GM19397 (cell line): ENCODE measurements around the gene SKAP1.
A peak's percentile ranks its signal among the peaks of the same experiment; 100 is the strongest.

ENCODE experiments used
- ATAC-seq: cut with Tn5 transposase; IDR thresholded peaks from one replicate; pipeline ENCODE4 v1.9.1; 2021; ENCODE audit warnings: mild to moderate bottlenecking, moderate library complexity; ENCODE audit not compliant: unreplicated experiment

SKAP1 gene

DNA sequence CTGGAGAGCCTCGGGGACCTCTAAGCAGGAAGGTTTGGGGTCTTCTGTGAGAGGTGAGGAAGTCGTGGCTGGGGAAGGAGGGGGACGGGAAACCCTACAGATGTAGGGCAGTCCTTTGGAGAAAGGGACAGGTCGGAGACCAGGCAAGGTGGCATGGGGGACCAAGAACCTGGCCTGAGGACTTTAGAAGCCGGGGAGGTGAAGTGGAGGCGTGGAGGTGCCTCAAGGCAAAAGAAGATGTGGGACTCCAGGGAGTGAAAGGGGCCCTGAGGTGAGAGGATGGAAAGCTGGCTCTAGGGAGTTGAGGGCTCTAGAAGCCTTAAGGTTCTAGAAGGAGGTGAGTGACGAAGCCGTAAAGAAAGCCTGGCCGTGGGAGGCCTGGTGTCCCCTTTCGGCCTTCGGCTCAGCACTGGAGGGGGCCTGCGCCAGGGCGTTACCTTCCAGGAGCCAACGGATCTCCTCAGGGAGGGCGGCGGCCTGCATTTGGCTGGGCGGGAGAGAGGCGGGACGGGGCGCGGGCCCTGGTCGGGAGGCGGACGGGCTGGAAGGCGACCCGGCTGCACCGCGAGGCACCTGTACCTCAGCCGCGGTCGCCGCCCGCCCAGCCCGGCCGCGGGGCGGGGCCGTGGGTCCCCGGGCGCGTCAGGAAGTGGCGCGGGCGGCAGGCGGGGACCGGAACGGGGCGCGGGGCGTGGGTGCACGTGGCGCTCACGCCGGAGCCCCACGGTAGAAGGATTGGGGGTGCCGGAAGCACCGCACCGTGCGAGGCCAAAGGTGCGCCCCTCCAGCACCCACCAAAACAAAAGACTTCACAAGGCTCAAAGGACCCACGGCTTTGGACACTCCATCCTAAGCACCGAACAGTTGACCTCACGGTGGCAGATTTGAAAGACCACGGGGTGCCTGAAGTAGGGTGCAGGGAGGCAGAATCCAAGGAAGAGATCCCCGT, at the start of gene SKAP1:
TSS of gene SKAP1 (minus strand) at position 577 of the 949 bp plus-strand sequence.
- ATAC-seq: peak; percentile 66

DNA sequence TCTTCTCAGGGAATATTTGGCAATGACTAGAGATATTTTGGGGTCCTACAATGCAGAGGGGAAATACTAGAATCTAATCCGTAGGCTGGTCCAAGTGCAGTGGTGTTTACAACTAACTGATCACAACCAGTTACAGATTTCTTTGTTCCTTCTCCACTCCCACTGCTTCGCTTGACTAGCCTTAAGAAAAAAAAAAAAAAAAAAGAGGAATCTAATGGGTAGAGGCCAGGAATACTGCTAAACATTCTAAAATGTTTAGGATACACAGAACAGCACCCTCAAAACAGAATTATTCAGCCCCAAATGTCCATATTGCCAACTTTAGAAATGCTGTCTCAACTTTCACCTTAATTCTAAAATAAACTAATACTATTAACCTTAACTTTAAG, 49.0 kb upstream of the SKAP1 start:
- ATAC-seq: no peak

DNA sequence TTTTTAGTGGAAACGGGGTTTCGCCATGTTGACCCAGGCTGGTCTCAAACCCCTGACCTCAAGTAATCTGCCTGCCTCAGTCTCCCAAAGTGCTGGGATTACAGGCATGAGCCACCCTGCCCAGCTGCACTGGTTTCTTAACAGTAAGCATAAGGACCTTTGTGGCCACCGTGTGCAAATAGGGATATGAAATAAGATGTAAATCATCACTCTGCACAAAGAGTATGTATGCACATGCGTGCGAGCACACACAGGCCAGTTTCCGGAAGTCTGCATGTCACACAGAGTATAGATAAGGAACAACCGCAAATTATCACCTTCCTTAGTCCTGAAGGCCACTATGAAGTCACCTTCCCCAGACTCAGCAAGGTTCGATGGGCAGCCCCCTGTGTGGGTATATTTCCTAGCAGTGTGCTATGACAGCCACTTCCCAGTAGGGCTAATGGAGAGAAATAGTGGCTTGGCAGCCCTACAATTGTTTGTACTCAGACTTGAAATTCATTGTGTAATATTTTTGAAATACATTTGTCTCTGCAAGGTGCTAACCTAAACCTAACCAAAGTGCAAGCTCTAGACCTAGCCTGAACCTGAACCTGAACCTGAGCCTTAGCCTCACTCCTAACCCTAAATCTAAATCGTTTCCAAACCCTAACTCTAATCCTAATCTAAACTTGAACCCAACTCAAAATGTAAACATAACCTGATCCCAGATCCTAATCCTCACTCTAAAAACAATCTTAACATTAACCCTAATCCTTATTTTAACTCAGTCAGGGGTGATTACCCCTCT, 48.4 kb upstream of the SKAP1 start:
- peak; percentile 80 for ATAC-seq

DNA sequence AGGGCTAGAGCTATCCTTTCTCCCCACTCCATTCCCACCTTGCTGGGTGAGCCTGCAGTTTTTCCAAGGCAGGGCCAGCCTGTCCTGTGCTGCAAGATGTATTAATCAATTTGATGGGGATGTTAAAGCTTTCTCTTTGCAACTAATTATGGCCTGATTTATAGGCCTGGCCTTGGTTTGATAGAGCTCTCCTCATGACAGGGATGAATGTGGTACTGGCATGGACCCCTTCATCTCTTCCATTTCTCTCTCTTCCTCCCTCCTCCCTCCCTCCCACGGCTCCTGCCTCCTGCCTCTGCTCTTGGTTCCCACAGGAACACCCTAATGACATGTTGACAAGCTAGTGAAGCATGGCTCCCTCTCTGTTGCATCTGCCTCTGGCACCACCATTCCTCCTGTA, 47.2 kb upstream of the SKAP1 start:
- no peak for ATAC-seq

DNA sequence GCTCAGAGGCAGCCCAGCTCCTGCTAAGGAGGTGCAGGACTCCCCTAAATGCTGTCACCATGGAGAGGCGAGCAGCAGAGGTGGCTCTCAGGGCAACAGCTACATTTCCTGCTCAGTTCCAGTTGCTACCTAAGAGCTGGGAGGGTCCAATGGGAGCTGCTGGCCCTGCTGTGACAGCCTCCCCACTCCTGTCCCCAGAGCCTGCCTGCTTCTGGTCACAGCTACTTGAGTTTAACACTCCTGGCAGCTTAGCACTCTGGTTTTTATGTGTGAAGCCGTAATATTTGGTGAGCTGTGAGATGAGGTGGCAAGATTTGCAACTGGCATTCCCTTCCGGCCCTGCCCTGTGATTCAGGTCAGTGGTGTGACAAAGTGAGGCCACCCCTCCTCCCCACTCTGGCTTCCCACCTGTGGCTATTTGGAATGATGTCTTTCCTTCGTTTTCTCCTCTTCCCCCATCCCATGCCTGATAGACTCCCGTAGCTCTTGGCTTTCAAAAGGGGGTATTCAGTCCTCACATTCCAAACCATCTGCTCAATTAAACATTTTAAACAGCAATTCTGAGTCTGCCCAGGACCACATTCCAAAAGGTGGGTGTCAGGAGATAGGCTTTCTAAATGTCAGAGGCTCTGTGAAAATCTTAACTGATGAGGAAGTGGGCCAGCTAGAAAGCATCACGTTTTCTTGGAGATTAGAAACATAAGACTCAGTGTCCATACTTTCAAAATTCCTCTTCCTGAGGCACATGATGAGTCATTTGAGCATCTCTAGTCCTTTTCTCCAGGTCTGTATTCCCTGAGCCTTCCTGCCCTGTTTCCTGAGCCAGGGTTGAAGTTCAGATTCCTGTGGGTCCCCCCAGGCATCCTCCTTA, 42.6 kb upstream of the SKAP1 start:
- ATAC-seq: no peak

DNA sequence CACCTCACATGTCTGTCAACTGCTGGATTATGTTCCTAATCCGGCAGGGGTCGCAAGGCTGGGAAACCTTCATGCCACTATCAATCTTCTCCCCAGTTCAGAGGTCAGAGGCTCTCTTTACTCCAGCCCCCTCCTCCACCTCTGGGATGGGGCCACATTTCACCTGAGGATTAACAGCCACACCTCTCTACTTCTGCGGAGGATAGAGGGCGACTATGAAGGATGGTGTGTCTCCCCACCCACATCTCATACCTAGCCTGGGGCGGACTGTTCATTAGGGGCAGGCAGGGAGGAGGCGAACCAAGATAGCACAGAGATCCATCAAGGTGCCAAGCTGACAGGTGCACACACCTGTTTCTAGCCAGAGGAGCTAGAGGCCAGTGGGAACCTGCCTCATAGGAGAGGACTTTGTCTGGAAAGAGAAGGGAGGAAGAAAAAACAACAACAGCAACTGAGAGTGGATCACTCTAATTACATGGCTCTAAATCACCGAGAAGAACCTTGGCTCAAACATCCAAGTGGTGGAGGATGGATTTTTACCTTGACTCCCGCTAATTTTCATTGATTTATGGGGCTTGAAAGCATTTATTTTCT, 41.9 kb upstream of the SKAP1 start:
- no peak for ATAC-seq

DNA sequence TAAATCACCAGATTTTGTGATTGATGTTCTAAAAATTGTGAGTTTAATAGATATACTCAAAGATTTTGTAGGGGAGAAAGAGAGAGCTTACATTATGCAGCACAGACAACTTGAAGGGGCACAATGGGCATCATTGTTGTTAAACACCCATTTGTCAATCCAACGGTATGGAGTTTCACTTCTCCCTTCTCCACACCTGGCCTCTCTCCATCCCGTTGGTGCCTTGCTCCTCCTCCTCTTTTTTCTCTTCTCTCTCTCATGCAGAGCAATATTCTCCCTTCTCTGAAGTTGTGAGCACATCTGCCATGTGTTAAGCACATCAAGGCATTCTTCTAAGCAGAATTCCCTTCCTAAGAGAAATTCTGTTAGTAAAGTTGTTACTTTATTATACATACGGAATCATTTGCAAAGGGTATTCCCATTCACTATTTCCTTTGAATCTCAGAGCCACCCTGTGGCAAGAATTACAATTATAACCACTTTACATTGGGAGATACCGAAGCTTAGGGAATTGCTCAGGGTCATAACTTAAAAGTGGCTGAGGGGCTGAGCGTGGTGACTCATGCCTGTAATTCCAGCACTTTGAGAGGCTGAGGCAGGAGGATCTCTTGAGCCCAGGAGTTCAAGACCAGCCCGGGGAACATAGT, 40.5 kb upstream of the SKAP1 start:
- no peak for ATAC-seq

DNA sequence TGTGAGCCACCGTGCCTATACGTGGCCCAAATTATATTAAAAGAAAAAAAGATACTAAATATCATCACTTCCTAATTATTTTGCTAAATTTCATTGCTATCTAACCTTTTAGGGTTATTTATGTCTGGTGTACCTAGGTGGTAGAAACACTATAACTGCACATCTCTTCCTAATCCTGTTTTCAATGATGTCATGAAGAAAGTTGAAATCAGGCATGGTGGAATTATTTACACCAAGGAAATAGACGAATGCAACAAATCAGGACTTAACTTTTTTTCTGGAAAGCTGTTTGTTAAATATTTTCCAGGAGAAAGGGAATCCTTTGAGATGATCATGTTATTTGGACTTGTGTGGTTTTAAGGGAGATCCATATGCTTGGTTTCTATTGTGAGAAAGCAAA, 39.2 kb upstream of the SKAP1 start:
- no peak for ATAC-seq

DNA sequence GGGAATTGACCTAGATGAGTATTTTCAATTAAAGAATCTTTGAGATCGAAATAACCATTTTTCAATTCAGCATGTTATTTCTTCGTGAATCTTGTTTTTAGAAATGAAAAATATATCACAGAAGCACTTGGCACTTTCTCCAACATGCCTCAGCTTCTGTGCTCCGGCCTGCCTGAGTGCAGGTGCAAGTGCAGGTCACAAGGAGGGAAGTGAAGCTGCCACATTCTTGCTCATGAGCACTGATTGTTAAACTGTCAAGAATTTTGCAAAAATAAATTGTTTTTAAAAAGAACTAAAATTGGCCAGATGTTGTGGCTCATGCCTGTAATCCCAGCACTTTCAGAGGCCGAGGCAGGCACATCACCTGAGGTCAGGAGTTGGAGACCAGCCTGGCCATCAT, 38.3 kb upstream of the SKAP1 start:
- no peak for ATAC-seq

DNA sequence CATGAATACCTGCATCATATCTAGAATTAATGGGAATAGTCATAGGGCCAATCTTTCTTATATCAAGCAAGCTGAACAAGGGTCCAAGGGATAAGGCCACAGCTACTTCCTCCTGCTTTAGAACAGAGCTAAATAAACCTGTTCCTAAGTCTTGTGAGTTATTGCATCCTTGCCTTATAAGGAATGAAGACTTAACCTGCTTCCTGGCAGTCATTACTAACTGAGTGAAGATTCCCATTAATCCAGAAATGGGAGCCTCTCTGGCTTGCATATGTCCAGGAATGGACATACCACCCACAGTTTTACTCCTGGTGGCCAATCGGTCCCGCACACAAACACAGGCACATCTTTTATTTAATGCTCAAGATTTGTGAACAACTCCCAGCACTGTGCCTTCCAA, 35.9 kb upstream of the SKAP1 start:
- ATAC-seq: no peak

DNA sequence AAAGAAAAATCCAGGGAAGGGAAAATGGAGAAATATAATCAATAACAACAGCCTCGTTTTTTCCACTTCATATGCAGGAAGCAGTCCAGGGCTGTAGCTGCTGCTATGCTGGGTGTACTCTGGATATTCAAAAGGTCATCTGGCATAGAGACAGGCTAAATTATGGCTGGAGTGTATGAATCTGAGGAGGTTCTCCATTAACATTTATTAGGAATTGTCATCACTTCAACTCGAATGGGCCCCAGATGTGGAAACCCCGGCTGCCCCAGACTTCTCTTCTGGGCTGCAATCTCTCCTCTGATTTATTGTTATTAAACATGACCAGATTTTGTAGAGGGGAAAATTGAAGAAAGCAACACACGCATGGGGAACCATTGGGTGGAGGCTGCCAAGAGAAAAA, 33.5 kb upstream of the SKAP1 start:
- ATAC-seq: no peak

DNA sequence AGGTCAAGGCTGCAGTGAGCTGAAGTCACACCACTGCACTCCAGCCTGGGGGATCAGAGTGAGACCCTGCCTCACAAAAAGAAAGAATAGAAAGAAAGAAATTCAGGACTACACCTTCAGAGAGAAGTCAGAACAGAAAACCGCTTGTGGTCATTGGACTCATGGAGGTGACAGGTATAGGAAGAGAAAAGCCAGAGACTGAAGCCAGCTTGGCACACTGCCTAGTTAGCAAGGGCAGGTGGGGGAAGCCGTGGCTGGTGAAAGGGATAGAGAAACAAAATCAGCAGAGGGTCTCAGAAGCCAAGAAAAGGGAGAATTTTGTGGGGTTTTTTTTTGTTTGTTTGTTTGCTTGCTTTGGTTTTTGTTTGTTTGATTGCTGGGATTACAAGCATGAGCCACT, 32.9 kb upstream of the SKAP1 start:
- ATAC-seq: no peak

DNA sequence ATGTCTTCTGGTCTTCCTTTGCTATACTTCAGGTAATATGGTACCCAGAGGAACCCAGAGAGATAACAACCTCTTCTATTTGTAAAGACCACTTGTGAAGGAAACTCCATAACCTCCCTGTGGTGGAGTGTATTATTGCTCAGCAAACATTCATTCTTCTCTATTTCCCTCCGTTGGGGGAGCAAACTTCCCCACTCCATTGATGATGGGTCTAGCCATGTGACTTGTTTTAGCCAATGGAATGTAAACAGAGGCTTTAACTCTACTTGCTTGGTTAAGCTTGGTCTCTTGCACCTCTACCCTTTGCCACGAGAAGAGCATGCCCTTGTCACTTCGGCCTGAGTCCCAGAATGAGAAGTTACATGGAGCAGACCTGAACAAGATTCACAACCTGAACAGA, 30.0 kb upstream of the SKAP1 start:
- no peak for ATAC-seq

DNA sequence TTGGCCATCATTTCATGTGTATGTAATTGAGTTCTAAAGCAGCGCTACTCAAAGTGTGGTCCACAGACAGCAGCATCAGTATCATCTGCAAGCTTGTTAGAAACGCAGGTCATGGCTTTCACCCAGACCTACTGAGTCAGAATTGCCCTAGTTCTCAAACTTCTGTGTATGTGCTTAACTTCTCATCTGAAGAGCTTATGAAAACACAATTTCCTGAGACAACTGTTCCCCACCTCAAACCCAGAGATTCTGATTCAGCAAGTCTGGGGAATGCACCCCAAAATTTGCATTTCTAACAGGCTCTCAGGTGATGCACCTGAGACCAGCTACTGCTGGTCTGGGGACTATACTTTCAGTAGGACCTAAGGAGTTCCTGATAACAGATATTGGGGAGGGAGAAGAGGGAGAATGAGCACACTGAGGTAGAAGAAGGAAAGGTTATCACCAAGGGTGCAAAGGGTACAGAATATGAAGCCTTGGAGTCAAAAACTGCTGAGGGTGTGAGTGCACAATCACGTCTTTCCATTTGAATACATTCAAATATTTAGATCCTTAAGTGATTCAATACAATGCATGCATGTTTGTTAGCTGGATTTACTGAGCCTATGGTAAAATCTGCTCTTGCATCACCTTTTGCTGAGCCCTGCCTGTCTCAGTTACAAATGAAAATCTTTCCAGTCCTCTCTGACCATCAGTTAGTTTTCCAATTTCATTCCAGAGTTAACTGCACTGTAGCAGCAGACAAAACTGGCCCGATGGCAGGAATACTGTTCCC, 29.2 kb upstream of the SKAP1 start:
- ATAC-seq: no peak

DNA sequence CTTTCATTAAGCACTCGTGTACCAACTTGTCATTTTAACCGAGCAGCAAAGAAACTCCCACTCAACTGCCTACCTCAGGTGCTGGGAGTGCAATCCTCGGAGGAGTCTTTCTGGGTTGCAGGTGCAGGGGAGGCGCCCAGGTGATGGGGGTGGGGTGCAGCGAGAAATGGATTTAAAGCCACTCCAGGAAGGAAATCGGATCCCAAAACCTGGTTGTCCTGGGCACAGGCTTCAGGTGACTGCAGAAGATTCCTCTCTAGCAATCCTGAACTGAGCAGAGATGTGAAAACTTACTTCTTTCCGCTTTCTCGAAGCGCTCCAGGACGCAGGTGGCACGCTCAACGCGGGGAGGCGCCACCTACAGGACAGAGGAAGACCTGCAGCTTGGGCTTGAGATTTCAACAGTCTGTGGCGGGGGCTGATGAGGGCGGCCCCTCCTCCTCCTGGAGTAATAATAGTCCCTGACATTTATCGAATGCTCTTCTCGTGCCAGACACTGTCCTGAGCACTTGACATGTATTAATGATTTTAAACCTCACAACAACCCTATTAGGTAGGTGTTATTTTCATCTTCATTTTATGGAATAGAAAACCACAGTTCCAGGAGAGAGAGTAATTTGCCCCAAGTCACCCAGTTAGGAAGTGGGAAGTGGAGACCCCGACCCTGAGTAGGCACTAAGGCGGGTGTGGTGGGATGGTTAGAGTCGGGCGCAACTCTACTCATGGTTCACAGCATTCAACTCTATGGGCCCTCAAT, 27.2 kb upstream of the SKAP1 start:
- no peak for ATAC-seq

DNA sequence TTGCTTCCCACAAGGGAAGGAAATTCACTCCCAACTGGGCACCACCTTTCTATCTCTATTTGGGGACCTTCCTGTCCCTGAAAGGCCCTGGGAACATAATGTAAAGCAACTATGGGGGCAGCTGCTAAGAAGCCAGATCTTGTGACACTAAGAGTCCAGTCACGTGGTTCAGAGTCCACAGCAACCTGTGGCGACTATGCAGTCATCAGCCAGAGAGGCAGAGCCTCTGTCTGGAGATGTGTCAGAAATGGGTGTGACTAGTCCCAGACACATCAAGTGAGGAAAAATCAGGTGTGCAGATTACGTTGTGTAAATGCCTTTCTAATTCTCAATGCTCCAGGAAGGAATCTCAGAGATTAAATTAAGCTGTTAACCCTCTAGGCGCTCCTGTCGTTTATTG, 26.6 kb upstream of the SKAP1 start:
- no peak for ATAC-seq

DNA sequence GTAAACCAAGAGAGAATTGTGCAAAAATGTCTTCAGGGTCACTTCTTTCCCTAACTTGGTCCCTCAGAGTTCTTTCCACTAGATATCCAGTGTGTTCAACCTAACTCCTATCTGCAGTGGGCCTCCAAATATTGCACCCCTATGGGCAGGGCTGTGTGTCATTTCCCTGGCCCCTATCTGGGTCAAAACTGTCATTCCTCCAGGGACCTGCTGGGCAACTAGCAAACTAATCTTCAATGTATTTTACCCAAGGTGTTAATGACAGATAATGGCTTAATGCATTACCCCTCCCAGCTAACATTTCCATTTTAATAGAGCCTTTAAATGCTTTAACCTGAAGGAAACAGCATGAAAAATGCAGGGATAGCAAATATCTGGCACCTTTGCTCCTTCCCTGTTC, 25.8 kb upstream of the SKAP1 start:
- ATAC-seq: no peak

DNA sequence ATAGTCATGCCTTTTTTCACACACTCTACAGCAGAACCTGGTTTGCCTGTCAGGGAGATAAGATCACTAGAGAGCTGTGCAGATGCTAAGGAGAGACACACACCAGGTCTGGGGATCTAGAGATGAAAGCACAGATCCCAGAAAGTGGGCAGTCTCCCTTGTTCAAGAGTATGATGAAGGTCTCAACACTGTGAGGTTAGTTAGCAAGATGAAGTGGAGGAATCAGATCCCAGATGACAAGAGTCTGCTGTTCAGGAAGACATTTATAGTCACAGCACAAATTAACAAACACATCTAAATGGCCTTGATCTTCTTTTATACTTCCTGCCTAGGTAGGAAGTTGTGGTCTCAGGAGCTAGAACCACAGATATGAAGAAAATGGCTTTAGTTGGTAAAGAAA, 23.4 kb upstream of the SKAP1 start:
- ATAC-seq: no peak

DNA sequence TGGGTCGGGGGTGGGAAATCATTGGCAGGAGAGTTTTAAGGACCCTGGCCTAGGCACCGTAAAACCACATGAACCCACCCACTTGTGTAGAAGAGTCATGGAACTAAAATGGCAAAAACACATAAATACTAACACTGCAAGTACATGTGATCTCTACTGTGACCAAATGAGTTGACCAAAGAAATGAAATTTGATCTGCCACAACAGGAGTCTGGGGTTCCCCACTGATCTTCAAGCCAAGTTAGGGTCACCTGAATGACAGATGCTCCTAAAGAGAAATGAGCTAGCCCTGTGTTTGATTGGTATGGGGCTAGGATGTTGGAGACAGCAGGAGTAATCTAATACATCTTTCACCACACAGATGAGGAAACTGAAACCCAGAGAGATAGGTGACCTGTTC, 21.5 kb upstream of the SKAP1 start:
- no peak for ATAC-seq
